ENCODE data around the gene HAUS5. TPM values are rescaled to one million over a fixed set of nuclear protein-coding genes. Genes with fewer than 3 reads are reported as not detected.
A peak's percentile ranks its signal among the peaks of the same experiment; 100 is the strongest.

Gene HAUS5
- total RNA-seq, 1 donor from 2014 or later = 36.1 TPM

DNA sequence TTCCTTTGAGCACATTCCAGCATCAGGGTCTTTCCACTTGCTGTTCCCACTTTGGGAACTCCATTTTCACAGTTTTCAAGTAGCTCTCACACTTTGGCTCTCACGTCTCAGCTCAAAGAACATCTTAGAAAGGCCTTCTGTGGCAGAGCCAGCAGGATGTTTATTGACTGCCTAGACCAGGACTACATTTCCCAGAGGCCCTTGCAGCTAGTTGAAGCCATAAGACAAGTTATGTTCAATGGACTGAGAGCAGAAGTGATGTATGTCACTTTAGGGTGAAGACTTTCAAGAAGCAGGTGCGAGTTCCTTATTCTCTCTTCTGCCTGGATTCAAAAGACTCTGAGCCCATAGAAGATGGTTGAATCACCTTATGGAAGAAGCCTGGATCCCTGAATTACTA, 4.3 kb upstream of the HAUS5 start:
- POLR2A ChIA-PET = interaction anchor here (0.5 kb wide), 1 partner anchor 17 kb away, joined by 5 read pairs; no protein-coding TSS in a partner anchor
- CTCF ChIA-PET = no interaction called here
- Mint-ChIP-seq H3K9me3 (peaks cover 4% of the 10 kb centered on the region), H3K27ac (peak overlapping the region; percentile 82), H3K4me3 (no peak overlapping the region), H3K36me3 (ENCODE audit: low read depth) (no peaks in the 10 kb centered on the region), H3K4me1 (peaks cover 45% of the 10 kb centered on the region), H3K27me3 (no peaks in the 10 kb centered on the region)
- TF ChIP-seq CTCF (IDR thresholded peaks at IDR 0.05) = no peak
- DNase-seq (no peak), ATAC-seq (ENCODE audit: low read depth) (no peak)
- intact Hi-C loops (cut with micrococcal nuclease) = no loop called here

DNA sequence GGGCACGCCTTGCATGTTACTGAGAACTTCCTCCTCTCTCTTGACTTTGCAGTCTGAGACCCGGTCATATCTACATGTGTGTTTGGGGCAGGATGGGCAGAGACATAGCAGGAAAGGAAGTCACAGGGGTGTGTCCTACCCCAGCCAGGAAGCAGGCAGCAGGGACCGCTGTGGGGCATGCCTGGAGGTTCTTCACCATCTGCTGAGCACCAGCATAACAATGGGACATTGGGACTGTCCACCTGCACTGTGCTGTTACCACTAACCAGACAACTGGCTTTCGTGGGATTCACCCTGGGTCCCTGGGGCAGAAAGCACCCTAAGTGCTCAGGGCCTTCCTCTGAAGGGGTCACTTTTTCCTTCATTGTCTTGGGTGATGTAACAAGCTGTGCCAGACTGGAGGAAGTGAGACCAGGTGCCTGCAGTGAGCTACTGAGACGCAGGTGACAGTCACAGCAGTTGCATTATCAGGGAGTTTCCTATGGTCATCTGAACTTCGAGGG, 2.6 kb upstream of the HAUS5 start:
- Mint-ChIP-seq H3K4me3 (peak overlapping the region; percentile 25), H3K27ac (peak overlapping the region; percentile 93), H3K36me3 (ENCODE audit: low read depth) (peaks cover 3% of the 10 kb centered on the region), H3K27me3 (no peaks in the 10 kb centered on the region), H3K9me3 (peaks cover 4% of the 10 kb centered on the region), H3K4me1 (peaks cover 48% of the 10 kb centered on the region)
- POLR2A ChIA-PET = interaction anchor here (0.9 to 1.9 kb wide), 7 partner anchors 11 to 263 kb away, joined by 3 to 12 read pairs (median 5); partner anchors contain the start of genes COX6B1, FFAR1 and RBM42
- CTCF ChIA-PET = no interaction called here
- peak; percentile 41 for DNase-seq
- intact Hi-C loops (cut with micrococcal nuclease) = no loop called here
- TF ChIP-seq CTCF (IDR thresholded peaks at IDR 0.05) = no peak
- peak; percentile 58 for ATAC-seq (ENCODE audit: low read depth)

DNA sequence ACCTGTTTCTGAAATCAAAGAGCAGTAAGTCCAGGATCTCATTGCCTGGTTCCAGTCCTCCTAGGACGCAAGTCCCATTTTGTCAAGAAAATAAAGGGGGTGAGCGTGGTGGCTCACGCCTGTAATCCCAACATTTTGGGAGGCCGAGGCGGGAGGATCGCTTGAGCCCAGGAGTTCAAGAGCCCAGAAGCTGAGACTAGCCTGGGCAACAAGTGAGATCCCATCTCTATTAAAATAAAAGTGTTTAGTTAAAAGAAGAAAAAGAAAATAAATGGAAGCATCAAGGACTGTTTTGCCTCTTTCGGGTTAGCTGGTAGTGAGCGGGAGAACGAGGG, 344 bp upstream of the HAUS5 start:
- Mint-ChIP-seq H3K9me3 (peaks cover 4% of the 10 kb centered on the region), H3K27ac (peak overlapping the region; percentile 93), H3K4me1 (peaks cover 48% of the 10 kb centered on the region), H3K27me3 (no peaks in the 10 kb centered on the region), H3K36me3 (ENCODE audit: low read depth) (peaks cover 12% of the 10 kb centered on the region), H3K4me3 (peak overlapping the region; percentile 87)
- ATAC-seq (ENCODE audit: low read depth) (no peak), DNase-seq (peak; percentile 21)
- POLR2A ChIA-PET = interaction anchor here (1.0 to 2.0 kb wide), 9 partner anchors 10 to 161 kb away, joined by 3 to 19 read pairs (median 6); partner anchors contain the start of genes COX6B1, ETV2, IGFLR1 and RBM42
- CTCF ChIA-PET = interaction anchor here (0.9 to 1.0 kb wide), 3 partner anchors 31 to 102 kb away, joined by 3 to 4 read pairs (median 3); no protein-coding TSS in a partner anchor
- no peak for TF ChIP-seq CTCF (IDR thresholded peaks at IDR 0.05)
- intact Hi-C loops (cut with micrococcal nuclease) = loop anchor here (1.0 to 2.0 kb wide), 4 partner anchors 16 to 133 kb away; partner anchors contain the start of genes PSENEN, TMEM147 and U2AF1L4

DNA sequence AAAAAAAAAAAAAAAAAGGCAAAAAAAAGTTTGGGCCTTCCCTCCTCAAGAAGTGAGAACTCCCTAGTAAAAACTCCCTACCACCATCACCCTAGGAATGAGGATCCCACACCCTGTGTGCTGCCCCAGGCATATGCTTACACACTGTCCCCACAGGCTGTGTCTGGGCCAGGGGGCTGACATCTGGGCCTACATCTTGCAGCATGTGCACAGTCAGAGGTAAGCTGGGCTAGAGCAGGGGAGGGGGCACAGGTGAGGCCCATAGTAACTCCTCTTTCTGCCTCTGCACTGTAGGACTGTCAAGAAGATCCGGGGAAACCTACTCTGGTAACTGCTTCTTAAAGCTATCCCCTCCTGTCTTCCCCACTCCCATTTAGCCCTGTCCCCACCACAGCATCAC, 1.0 kb downstream of the HAUS5 start:
- TF ChIP-seq CTCF (IDR thresholded peaks at IDR 0.05) = no peak
- DNase-seq = no peak
- H3K4me1 Mint-ChIP-seq = peaks cover 43% of the 10 kb centered on the region
- ChIA-PET POLR2A (interaction anchor here (0.7 to 2.0 kb wide), 4 partner anchors 30 to 129 kb away, joined by 5 to 19 read pairs (median 7); partner anchors contain the start of gene IGFLR1), CTCF (interaction anchor here (1.2 kb wide), 1 partner anchor 65 kb away, joined by 3 read pairs; no protein-coding TSS in a partner anchor)
- intact Hi-C loops (cut with micrococcal nuclease) = loop anchor here (2.0 kb wide), 1 partner anchor 131 kb away; the partner anchor contains the start of genes PSENEN and U2AF1L4
- H3K27ac Mint-ChIP-seq = no peak overlapping the region
- peak overlapping the region; percentile 87 for H3K4me3 Mint-ChIP-seq
- peaks cover 20% of the 10 kb centered on the region for H3K36me3 Mint-ChIP-seq (ENCODE audit: low read depth)
- ATAC-seq (ENCODE audit: low read depth) = no peak
- no peaks in the 10 kb centered on the region for H3K27me3 Mint-ChIP-seq
- H3K9me3 Mint-ChIP-seq = no peaks in the 10 kb centered on the region

- intact Hi-C loops (cut with micrococcal nuclease) = no loop called here
- Mint-ChIP-seq H3K4me1 (peaks cover 32% of the 10 kb centered on the region), H3K4me3 (no peak overlapping the region), H3K36me3 (ENCODE audit: low read depth) (peaks cover 28% of the 10 kb centered on the region), H3K27me3 (no peaks in the 10 kb centered on the region), H3K9me3 (no peaks in the 10 kb centered on the region), H3K27ac (no peak overlapping the region)
- POLR2A ChIA-PET = no interaction called here
- CTCF ChIA-PET = no interaction called here
- ATAC-seq (ENCODE audit: low read depth) = no peak
- no peak for TF ChIP-seq CTCF (IDR thresholded peaks at IDR 0.05)
- no peak for DNase-seq
Measured at GRCh38 chr19:35615036-35615435, 2.5 kb downstream of the HAUS5 start.

Measured in activated B cell treated with CpG ODN at 0.5 μM for 24 hours (primary cell).